HEK293 (cell line): ENCODE measurements around the gene AMER2.

Experiments
- CTCF ChIA-PET: fragments of 350-600 bp; formaldehyde crosslinking; extraction: SDS; loops from one replicate; lab custom pipeline; 2021; ENCODE audit warnings: antibody characterized with exemption; lab: Yijun Ruan, JAX
- POLR2A ChIA-PET: fragments of 300-600 bp; formaldehyde crosslinking; extraction: SDS; loops from one replicate; lab custom pipeline; 2020; ENCODE audit warnings: antibody characterized with exemption, inconsistent platforms; lab: Yijun Ruan, JAX
- H3K27ac ChIP-seq: fragments of 200-500 bp; sonication (Bioruptor generic); 2 replicates; pipeline ENCODE4 v1.5.1; 2014; ENCODE audit warnings: low read depth, low read length, control low read depth, inconsistent platforms; ENCODE audit errors: extremely low read depth
- H3K36me3 ChIP-seq, 2 experiments: fragments of 200-500 bp in 1 of 2; sonication (Bioruptor generic) in 1 of 2; 1 replicate in 1 of 2; 2 replicates in 1 of 2; pipeline ENCODE4 v1.5.1; 2014 to 2017; ENCODE audit warnings: inconsistent platforms in 2 of 2, low read length in 2 of 2; ENCODE audit not compliant: control insufficient read depth in 2 of 2, insufficient read depth in 1 of 2
- H3K4me1 ChIP-seq: fragments of 200-500 bp; sonication (Bioruptor generic); 2 replicates; pipeline ENCODE4 v1.5.1; 2014; ENCODE audit warnings: mild to moderate bottlenecking, low read length, inconsistent platforms; ENCODE audit not compliant: control insufficient read depth, insufficient read depth
- H3K4me3 ChIP-seq: 2 replicates; pipeline ENCODE4 v1.5.1; 2011; ENCODE audit warnings: low read depth, mild to moderate bottlenecking, control low read depth, low read length, moderate library complexity
- H3K9me3 ChIP-seq: fragments of 200-500 bp; sonication (Bioruptor generic); 2 replicates; pipeline ENCODE4 v1.5.1; 2014; ENCODE audit warnings: low read depth, low read length, inconsistent platforms; ENCODE audit not compliant: control insufficient read depth, insufficient read depth
- BCL11B ChIP-seq: fragments of 450-650 bp; formaldehyde crosslinking; IDR thresholded peaks from 2 replicates; pipeline ENCODE4 v1.5.1; 2016; ENCODE audit warnings: low read depth, missing biosample characterization, missing genetic modification characterization
- EGR2 ChIP-seq: fragments of 450-650 bp; formaldehyde crosslinking; IDR thresholded peaks from 2 replicates; pipeline ENCODE4 v1.5.1; 2016; ENCODE audit warnings: low read depth, missing biosample characterization, missing genetic modification characterization
- GFI1B ChIP-seq: fragments of 450-650 bp; formaldehyde crosslinking; IDR thresholded peaks from 2 replicates; pipeline ENCODE4 v1.5.1; 2016; ENCODE audit warnings: missing biosample characterization, missing genetic modification characterization
- GLIS1 ChIP-seq: fragments of 450-650 bp; formaldehyde crosslinking; IDR thresholded peaks from 2 replicates; pipeline ENCODE4 v1.5.1; 2016; ENCODE audit warnings: missing biosample characterization, missing genetic modification characterization
- INSM2 ChIP-seq: fragments of 450-650 bp; formaldehyde crosslinking; IDR thresholded peaks from 2 replicates; pipeline ENCODE4 v1.5.1; 2016; ENCODE audit warnings: missing biosample characterization, missing genetic modification characterization
- KLF16 ChIP-seq: fragments of 450-650 bp; formaldehyde crosslinking; IDR thresholded peaks from 2 replicates; pipeline ENCODE4 v1.5.1; 2017; ENCODE audit warnings: missing biosample characterization, missing genetic modification characterization
- PATZ1 ChIP-seq: fragments of 450-650 bp; formaldehyde crosslinking; IDR thresholded peaks from 2 replicates; pipeline ENCODE4 v1.5.1; 2016; ENCODE audit warnings: missing biosample characterization, missing genetic modification characterization
- RBAK ChIP-seq: fragments of 450-650 bp; formaldehyde crosslinking; IDR thresholded peaks from 2 replicates; pipeline ENCODE4 v1.5.1; 2016; ENCODE audit warnings: missing biosample characterization, missing genetic modification characterization
- YY1 ChIP-seq: fragments of 450-650 bp; formaldehyde crosslinking; IDR thresholded peaks from 2 replicates; pipeline ENCODE4 v1.5.1; 2018; ENCODE audit warnings: missing biosample characterization, missing genetic modification characterization
- ZBTB20 ChIP-seq: fragments of 450-650 bp; formaldehyde crosslinking; IDR thresholded peaks from 2 replicates; pipeline ENCODE4 v1.5.1; 2016; ENCODE audit warnings: missing biosample characterization, missing genetic modification characterization
- ZBTB26 ChIP-seq: fragments of 450-650 bp; formaldehyde crosslinking; optimal IDR thresholded peaks from 2 replicates; pipeline ENCODE3; 2016; ENCODE audit warnings: missing biosample characterization, mild to moderate bottlenecking, missing genetic modification characterization
- ZBTB8A ChIP-seq: fragments of 450-650 bp; formaldehyde crosslinking; IDR thresholded peaks from 2 replicates; pipeline ENCODE4 v1.5.1; 2016; ENCODE audit warnings: missing biosample characterization, missing genetic modification characterization
- ZFHX2 ChIP-seq: fragments of 450-650 bp; formaldehyde crosslinking; conservative IDR thresholded peaks from 2 replicates; pipeline ENCODE4 v1.5.1; 2016; ENCODE audit warnings: missing biosample characterization, missing genetic modification characterization
- ZIC2 ChIP-seq: fragments of 450-650 bp; formaldehyde crosslinking; IDR thresholded peaks from 2 replicates; pipeline ENCODE4 v1.5.1; 2016; ENCODE audit warnings: missing biosample characterization, missing genetic modification characterization
- ZNF221 ChIP-seq: fragments of 450-650 bp; formaldehyde crosslinking; IDR thresholded peaks from 2 replicates; pipeline ENCODE4 v1.5.1; 2017; ENCODE audit warnings: missing biosample characterization, missing genetic modification characterization, borderline replicate concordance
- ZNF266 ChIP-seq: fragments of 450-650 bp; formaldehyde crosslinking; IDR thresholded peaks from 2 replicates; pipeline ENCODE4 v1.5.1; 2016; ENCODE audit warnings: missing biosample characterization, missing genetic modification characterization, low read depth
- ZNF324 ChIP-seq: fragments of 450-650 bp; formaldehyde crosslinking; IDR thresholded peaks from 2 replicates; pipeline ENCODE4 v1.5.1; 2016; ENCODE audit warnings: missing biosample characterization, missing genetic modification characterization
- ZNF37A ChIP-seq: fragments of 450-650 bp; IDR thresholded peaks from 2 replicates; pipeline ENCODE4 v1.5.1; 2018; ENCODE audit warnings: missing biosample characterization, missing genetic modification characterization
- ZNF449 ChIP-seq: fragments of 450-650 bp; formaldehyde crosslinking; IDR thresholded peaks from 2 replicates; pipeline ENCODE4 v1.5.1; 2017; ENCODE audit warnings: missing biosample characterization, mild to moderate bottlenecking, missing genetic modification characterization, moderate library complexity
- ZNF513 ChIP-seq: fragments of 450-650 bp; IDR thresholded peaks from 2 replicates; pipeline ENCODE4 v1.5.1; 2018; ENCODE audit warnings: missing biosample characterization, missing genetic modification characterization
- ZNF529 ChIP-seq: fragments of 450-650 bp; formaldehyde crosslinking; IDR thresholded peaks from 2 replicates; pipeline ENCODE4 v1.5.1; 2017; ENCODE audit warnings: missing genetic modification characterization, missing biosample characterization; ENCODE audit not compliant: insufficient replicate concordance
- ZNF580 ChIP-seq: fragments of 450-650 bp; formaldehyde crosslinking; IDR thresholded peaks from 2 replicates; pipeline ENCODE4 v1.5.1; 2016; ENCODE audit warnings: missing biosample characterization, missing genetic modification characterization
- ZNF654 ChIP-seq: fragments of 450-650 bp; formaldehyde crosslinking; IDR thresholded peaks from 2 replicates; pipeline ENCODE4 v1.5.1; 2016; ENCODE audit warnings: low read depth, missing biosample characterization, missing genetic modification characterization
- ZNF658 ChIP-seq: fragments of 450-650 bp; formaldehyde crosslinking; IDR thresholded peaks from 2 replicates; pipeline ENCODE4; 2016; ENCODE audit warnings: missing biosample characterization, missing genetic modification characterization
- ZNF701 ChIP-seq: fragments of 450-650 bp; formaldehyde crosslinking; IDR thresholded peaks from 2 replicates; pipeline ENCODE4 v1.5.1; 2016; ENCODE audit warnings: missing biosample characterization, missing genetic modification characterization
- ZNF830 ChIP-seq: fragments of 450-650 bp; IDR thresholded peaks from 2 replicates; pipeline ENCODE4 v1.5.0; 2018; ENCODE audit warnings: missing biosample characterization, missing genetic modification characterization, low read depth, mild to moderate bottlenecking, moderate library complexity
- ZSCAN5A ChIP-seq: fragments of 450-650 bp; formaldehyde crosslinking; IDR thresholded peaks from 2 replicates; pipeline ENCODE4 v1.5.1; 2016; ENCODE audit warnings: missing biosample characterization, missing genetic modification characterization
- ZXDB ChIP-seq: fragments of 450-650 bp; formaldehyde crosslinking; IDR thresholded peaks from 2 replicates; pipeline ENCODE4 v1.5.1; 2016; ENCODE audit warnings: missing biosample characterization, missing genetic modification characterization

AMER2 gene

GRCh38 chr13:25171170-25171516 lies 945 bp downstream of the AMER2 start (continued):
- no peak for TF ChIP-seq ZNF221 (tag by site-specific recombination)

GRCh38 chr13:25170554-25171111 lies 1.5 kb downstream of the AMER2 start:
- Histone ChIP-seq H3K36me3 (no peaks in the 10 kb centered on the region), H3K4me1 (no peaks in the 10 kb centered on the region), H3K4me3 (peak overlapping the region; percentile 43), H3K27ac (no peak overlapping the region), H3K9me3 (no peaks in the 10 kb centered on the region)
- ChIA-PET POLR2A (no interaction called here), CTCF (interaction anchor here (0.7 kb wide), 1 partner anchor 23 kb away, joined by 6 read pairs; no protein-coding TSS in a partner anchor)
- TF ChIP-seq GFI1B (no peak), ZNF658 (no peak), INSM2 (tag by site-specific recombination) (no peak), ZXDB (tag by site-specific recombination) (no peak), EGR2 (tag by site-specific recombination) (peak; percentile 52; the same call in 1 of the 2 replicates), BCL11B (tag by site-specific recombination) (no peak), ZIC2 (peak; percentile 79), RBAK (no peak), PATZ1 (tag by site-specific recombination) (peak; percentile 67), ZNF324 (no peak), ZNF37A (tag by site-specific recombination) (no peak), ZNF580 (tag by site-specific recombination) (no peak), ZNF449 (tag by site-specific recombination) (0 out of 2 replicates have a peak, but pooled peaks have one; percentile 43), ZNF654 (tag by site-specific recombination) (no peak), ZBTB8A (tag by site-specific recombination) (peak; percentile 60), ZNF513 (tag by site-specific recombination) (no peak), ZSCAN5A (tag by site-specific recombination) (no peak), KLF16 (tag by site-specific recombination) (no peak), ZNF221 (tag by site-specific recombination) (no peak), ZNF830 (tag by site-specific recombination) (no peak), YY1 (tag by site-specific recombination) (no peak), ZFHX2 (peak; percentile 82), ZBTB26 (peak; percentile 68), ZNF701 (tag by site-specific recombination) (no peak), ZBTB20 (tag by site-specific recombination) (peak; percentile 50; the same call in 1 of the 2 replicates), ZNF266 (tag by site-specific recombination) (no peak), GLIS1 (peak; percentile 18; the same call in 1 of the 2 replicates), ZNF529 (tag by site-specific recombination) (no peak)
